Muscle of leg (tissue), 11 donors: Measurements from ENCODE around the gene A3GALT2. TPM values are rescaled to one million over a fixed set of nuclear protein-coding genes. Genes with fewer than 3 reads are reported as not detected.

Experiments used
- DNase-seq: peaks from one replicate; pipeline ENCODE4 v3.0.0; 2013
- H3K27ac ChIP-seq: one replicate; pipeline ENCODE4 v1.5.1; 2013; ENCODE audit warnings: mild to moderate bottlenecking, low read length, control low read depth
- H3K27me3 ChIP-seq: one replicate; pipeline ENCODE4 v1.6.1; 2013; ENCODE audit warnings: low read length; ENCODE audit not compliant: control insufficient read depth, insufficient read depth
- H3K36me3 ChIP-seq: one replicate; pipeline ENCODE4 v1.6.1; 2013; ENCODE audit warnings: low read length; ENCODE audit not compliant: control insufficient read depth, insufficient read depth
- H3K4me1 ChIP-seq: one replicate; pipeline ENCODE4 v1.6.1; 2013; ENCODE audit warnings: low read length; ENCODE audit not compliant: control insufficient read depth, insufficient read depth
- H3K4me3 ChIP-seq: one replicate; pipeline ENCODE4 v1.5.1; 2013; ENCODE audit warnings: low read length, control low read depth
- H3K9me3 ChIP-seq: replicated peaks from 2 replicates; pipeline ENCODE4 v1.6.1; 2013; ENCODE audit warnings: low read depth, low read length; ENCODE audit not compliant: control insufficient read depth
- WGBS: methylation state at CpG from one replicate; pipeline ENCODE4 v1.1.5; 2013; ENCODE audit warnings: missing lambda C conversion rate; ENCODE audit not compliant: insufficient coverage; 5-methylcytosine and 5-hydroxymethylcytosine counted together
- polyA plus RNA-seq, 8 donors: library from polyadenylated mRNA; unstranded; fragments of 120-200 nt; gene quantifications; one replicate each; pipeline versions ENCODE4 v1.2.1 to v1.2.3, GENCODE V29; 2013; ENCODE audit warnings: inconsistent platforms in 1 of 8, low replicate concordance in 1 of 8; ENCODE audit not compliant: insufficient read length in 8 of 8, insufficient read depth in 1 of 8
- total RNA-seq: library from RNA; stranded (reverse); fragments of 120-200 nt; gene quantifications from one replicate; pipeline ENCODE4 v1.2.4, GENCODE V29; 2013

A3GALT2 gene
- total and polyA plus RNA-seq, 9 donors: 0.13 to 0.21 TPM; not detected in 7

GRCh38 chr1:33334081-33334552, 13.2 kb upstream of the A3GALT2 start:
- Histone ChIP-seq H3K36me3 (peaks cover 60% of the 10 kb centered on the region), H3K4me1 (peaks cover 46% of the 10 kb centered on the region)
- no peak for DNase-seq

GRCh38 chr1:33332881-33333280, 12.0 kb upstream of the A3GALT2 start:
- Histone ChIP-seq H3K4me3 (no peak overlapping the region), H3K9me3 (no peaks in the 10 kb centered on the region), H3K36me3 (peaks cover 72% of the 10 kb centered on the region), H3K4me1 (peaks cover 36% of the 10 kb centered on the region), H3K27ac (peak overlapping the region; percentile 15), H3K27me3 (no peaks in the 10 kb centered on the region)
- DNase-seq: no peak
- WGBS: 87% methylated on average over 4 of the region's 5 CpGs

More at GRCh38 chr1:33334081-33334552, 13.2 kb upstream of the A3GALT2 start:
- WGBS: 63% methylated on average over 12 of the region's 17 CpGs
- no peaks in the 10 kb centered on the region for H3K9me3 ChIP-seq
- H3K27me3 ChIP-seq: no peaks in the 10 kb centered on the region
- no peak overlapping the region for H3K27ac ChIP-seq
- H3K4me3 ChIP-seq: no peak overlapping the region

GRCh38 chr1:33332357-33332789, 11.5 kb upstream of the A3GALT2 start:
- Histone ChIP-seq H3K9me3 (no peaks in the 10 kb centered on the region), H3K27me3 (no peaks in the 10 kb centered on the region), H3K4me3 (no peak overlapping the region), H3K36me3 (peaks cover 77% of the 10 kb centered on the region), H3K27ac (peak overlapping the region; percentile 20), H3K4me1 (peaks cover 38% of the 10 kb centered on the region)
- WGBS: 37% methylated on average over 2 of the region's 10 CpGs
- DNase-seq: no peak

GRCh38 chr1:33331444-33332356, 10.8 kb upstream of the A3GALT2 start:
- H3K27ac ChIP-seq: peak overlapping the region; percentile 20
- H3K9me3 ChIP-seq: no peaks in the 10 kb centered on the region
- no peak for DNase-seq
- no peak overlapping the region for H3K4me3 ChIP-seq
- H3K4me1 ChIP-seq: peaks cover 35% of the 10 kb centered on the region
- peaks cover 84% of the 10 kb centered on the region for H3K36me3 ChIP-seq
- WGBS: 35% methylated on average over 5 of the region's 10 CpGs
- H3K27me3 ChIP-seq: no peaks in the 10 kb centered on the region

GRCh38 chr1:33330906-33331305, 10.0 kb upstream of the A3GALT2 start:
- WGBS: 87% methylated on average over 5 of the region's 7 CpGs
- Histone ChIP-seq H3K4me1 (peaks cover 35% of the 10 kb centered on the region), H3K9me3 (no peaks in the 10 kb centered on the region), H3K36me3 (peaks cover 92% of the 10 kb centered on the region), H3K4me3 (no peak overlapping the region), H3K27me3 (no peaks in the 10 kb centered on the region), H3K27ac (no peak overlapping the region)
- no peak for DNase-seq

- H3K27me3 ChIP-seq: no peaks in the 10 kb centered on the region
- no CpG with 5 or more reads among the region's 3 CpGs for whole genome bisulfite sequencing
- H3K9me3 ChIP-seq: no peaks in the 10 kb centered on the region
- no peak overlapping the region for H3K4me3 ChIP-seq
- H3K4me1 ChIP-seq: peaks cover 35% of the 10 kb centered on the region
- no peak overlapping the region for H3K27ac ChIP-seq
- peaks cover 97% of the 10 kb centered on the region for H3K36me3 ChIP-seq
- no peak for DNase-seq
Observed at GRCh38 chr1:33330361-33330890, 9.5 kb upstream of the A3GALT2 start.

GRCh38 chr1:33329600-33330305, 8.9 kb upstream of the A3GALT2 start:
- Histone ChIP-seq H3K4me1 (peaks cover 31% of the 10 kb centered on the region), H3K4me3 (no peak overlapping the region), H3K27ac (no peak overlapping the region), H3K27me3 (no peaks in the 10 kb centered on the region), H3K9me3 (no peaks in the 10 kb centered on the region), H3K36me3 (peaks cover 99% of the 10 kb centered on the region)
- no peak for DNase-seq
- 92% methylated on average over 18 of the region's 19 CpGs for WGBS

- Histone ChIP-seq H3K27me3 (no peaks in the 10 kb centered on the region), H3K27ac (no peak overlapping the region), H3K4me1 (peaks cover 26% of the 10 kb centered on the region), H3K9me3 (no peaks in the 10 kb centered on the region), H3K36me3 (peaks cover 99% of the 10 kb centered on the region), H3K4me3 (no peak overlapping the region)
- WGBS: 94% methylated on average over 7 of the region's 12 CpGs
- DNase-seq: no peak
Observed at GRCh38 chr1:33328817-33329216, 7.9 kb upstream of the A3GALT2 start.

- Histone ChIP-seq H3K36me3 (peaks cover 100% of the 10 kb centered on the region), H3K4me3 (no peak overlapping the region), H3K4me1 (peaks cover 21% of the 10 kb centered on the region), H3K27me3 (no peaks in the 10 kb centered on the region), H3K9me3 (no peaks in the 10 kb centered on the region), H3K27ac (no peak overlapping the region)
- WGBS: 82% methylated on average over 3 of the region's 9 CpGs
- no peak for DNase-seq
Observed at GRCh38 chr1:33327587-33328325, 6.9 kb upstream of the A3GALT2 start.
